NT2/D1 (cell line): ENCODE results near the gene TATDN2.

Experiments used
- SUZ12 ChIP-seq: IDR thresholded peaks from 2 replicates; pipeline ENCODE4 v1.6.1; 2011; ENCODE audit not compliant: insufficient read length, insufficient read depth; ENCODE audit errors: extremely low read depth
- YY1 ChIP-seq: IDR thresholded peaks from 2 replicates; pipeline ENCODE4 v1.6.1; 2011; ENCODE audit not compliant: insufficient read length, insufficient read depth
- ZNF274 ChIP-seq: IDR thresholded peaks from 2 replicates; pipeline ENCODE4 v1.6.1; 2011; ENCODE audit warnings: mild to moderate bottlenecking, low read depth, low read length

DNA sequence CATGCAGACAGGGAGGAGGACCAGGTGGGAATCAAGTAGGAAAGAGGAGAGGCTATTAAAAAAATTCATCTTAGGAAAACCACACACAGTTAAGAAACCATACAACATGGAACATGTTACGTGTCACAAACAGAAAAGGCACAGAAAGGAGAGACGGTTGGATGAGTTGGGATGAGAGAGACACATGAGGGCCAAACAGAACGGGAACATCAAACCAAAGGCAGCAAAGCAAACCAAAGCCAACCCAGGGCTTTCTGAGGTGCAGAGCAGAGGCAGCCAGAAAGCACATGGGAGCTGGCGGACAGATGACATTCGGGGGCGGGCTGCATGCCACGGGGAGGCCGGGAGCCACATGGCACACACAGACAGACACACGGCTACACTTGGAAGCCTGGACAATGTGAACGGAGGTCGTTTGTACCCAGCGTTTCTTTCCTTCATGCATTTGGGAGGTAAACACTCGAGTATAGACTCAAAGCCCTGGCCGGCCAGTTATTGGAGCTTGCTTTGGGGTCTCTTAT lies 81.3 kb downstream of the TATDN2 start:
- TF ChIP-seq SUZ12 (no peak), ZNF274 (no peak), YY1 (no peak)
